ENCODE results near the gene LMAN1L.

Gene LMAN1L

GRCh38 chr15:74817370-74817737 lies 4.7 kb downstream of the LMAN1L start:
- no peak for DNase-seq

- no peak for DNase-seq
These were observed 7.4 kb downstream of the LMAN1L start for GRCh38 chr15:74820056-74820455.

- no peak for DNase-seq
These were observed 8.6 kb downstream of the LMAN1L start for GRCh38 chr15:74821091-74821789.

- DNase-seq, result no peak
These were observed 9.1 kb downstream of the LMAN1L start for GRCh38 chr15:74821790-74822158.

GRCh38 chr15:74822233-74822632 lies 9.6 kb downstream of the LMAN1L start:
- DNase-seq, result no peak

GRCh38 chr15:74823324-74823723 lies 10.7 kb downstream of the LMAN1L start:
- DNase-seq, result no peak

- no peak for DNase-seq
These were observed 12.3 kb downstream of the LMAN1L start for GRCh38 chr15:74824976-74825375.

- DNase-seq, result no peak
These were observed 13.2 kb downstream of the LMAN1L start for GRCh38 chr15:74825866-74826265.

GRCh38 chr15:74826364-74826819 lies 13.8 kb downstream of the LMAN1L start, which contains the start of gene CPLX3:
CPLX3 (plus strand) TSS chr15:74826627; CDS start chr15:74826704, 77 bp downstream.
- peak; percentile 36 for DNase-seq

GRCh38 chr15:74826921-74827320 lies 14.3 kb downstream of the LMAN1L start:
- no peak for DNase-seq

- DNase-seq, result no peak
These were observed 15.0 kb downstream of the LMAN1L start for GRCh38 chr15:74827614-74828013.

- DNase-seq, result no peak
These were observed 16.2 kb downstream of the LMAN1L start for GRCh38 chr15:74828835-74829234.

- no peak for DNase-seq
These were observed 16.9 kb downstream of the LMAN1L start for GRCh38 chr15:74829486-74829885.

GRCh38 chr15:74829991-74830390 lies 17.4 kb downstream of the LMAN1L start:
- no peak for DNase-seq

GRCh38 chr15:74830868-74831267 lies 18.2 kb downstream of the LMAN1L start:
- no peak for DNase-seq

- no peak for DNase-seq
These were observed 19.3 kb downstream of the LMAN1L start for GRCh38 chr15:74831813-74832495.

GRCh38 chr15:74832826-74833225 lies 20.2 kb downstream of the LMAN1L start:
- no peak for DNase-seq

- DNase-seq, result no peak
These were observed 20.9 kb downstream of the LMAN1L start for GRCh38 chr15:74833376-74834107.

- peak; percentile 50 for DNase-seq
These were observed 22.7 kb downstream of the LMAN1L start for GRCh38 chr15:74835312-74835823.

- no peak for DNase-seq
These were observed 24.2 kb downstream of the LMAN1L start for GRCh38 chr15:74836846-74837245.

GRCh38 chr15:74837482-74838136 lies 25.0 kb downstream of the LMAN1L start:
- DNase-seq, result no peak

- no peak for DNase-seq
These were observed 25.5 kb downstream of the LMAN1L start for GRCh38 chr15:74838137-74838516.

Data from stimulated activated CD4-positive, alpha-beta T cell treated with anti-CD3 and anti-CD28 coated beads, Interleukin-4, amount 100 ng/mL, for 24 hours (primary cell).